Measurements from ENCODE around the gene MED13L. TPM values are rescaled to one million over a fixed set of nuclear protein-coding genes. Genes with fewer than 3 reads are reported as not detected.
"Not testable (repeated sequence)": the region's sequence is repeated elsewhere in the genome, so short reads cannot be mapped to it uniquely, and the experiment has no call there.

MED13L gene
- total RNA-seq, 1 experiment from 2014 or later: 20.1 TPM

GRCh38 chr12:116040402-116040801, 237.1 kb downstream of the MED13L start:
- no peak for DNase-seq (ENCODE audit: low read depth)
- in situ Hi-C loops (cut with HindIII; ENCODE audit: low pct_unique_long_range_greater_than_20kb, low sequenced_read_pairs): no loop called here

GRCh38 chr12:116039081-116039480, 238.4 kb downstream of the MED13L start:
- in situ Hi-C loops (cut with HindIII; ENCODE audit: low pct_unique_long_range_greater_than_20kb, low sequenced_read_pairs): no loop called here
- no peak for DNase-seq (ENCODE audit: low read depth)

DNA sequence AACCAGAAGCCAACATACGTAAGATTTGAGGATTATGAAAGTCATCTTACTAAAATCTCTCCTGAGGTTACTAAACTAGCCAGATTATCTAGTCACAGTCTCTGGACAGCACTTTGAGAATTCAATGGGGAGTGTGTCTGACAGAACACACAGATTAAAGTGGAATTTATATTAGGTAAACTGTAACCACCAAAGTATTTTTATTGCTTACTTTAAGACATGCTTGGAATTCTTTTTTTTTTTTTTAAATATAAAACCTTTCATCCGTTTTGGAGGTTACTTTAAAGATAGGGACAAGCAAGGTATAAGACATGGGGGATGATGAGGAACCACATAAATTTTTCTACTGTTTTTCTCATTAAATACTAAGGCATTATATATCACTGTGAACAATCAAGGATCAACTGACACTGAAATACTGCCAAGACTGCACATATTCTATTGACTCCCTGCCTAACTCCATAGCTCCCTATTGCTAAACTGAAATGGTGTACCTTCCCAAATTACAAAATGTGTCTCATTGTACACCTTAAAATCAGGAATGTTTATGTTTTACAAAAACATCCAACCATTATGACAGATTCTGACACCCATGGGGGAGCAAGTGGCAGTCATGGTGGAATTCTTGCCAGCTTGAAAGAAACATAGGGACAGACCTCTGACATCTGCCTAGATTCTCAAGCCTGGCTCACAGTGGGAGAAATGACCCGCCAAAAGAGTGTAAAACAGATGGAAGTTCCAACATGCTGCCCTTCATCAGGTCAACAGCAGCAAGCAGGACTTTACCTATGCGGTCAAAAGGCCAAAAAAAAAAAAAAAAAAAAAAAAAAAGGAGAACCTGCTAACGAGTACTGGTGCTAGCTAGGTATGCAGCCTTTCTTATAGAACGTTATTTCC, 239.3 kb downstream of the MED13L start:
- DNase-seq (ENCODE audit: low read depth): peak; percentile 39
- in situ Hi-C loops (cut with HindIII; ENCODE audit: low pct_unique_long_range_greater_than_20kb, low sequenced_read_pairs): no loop called here

DNA sequence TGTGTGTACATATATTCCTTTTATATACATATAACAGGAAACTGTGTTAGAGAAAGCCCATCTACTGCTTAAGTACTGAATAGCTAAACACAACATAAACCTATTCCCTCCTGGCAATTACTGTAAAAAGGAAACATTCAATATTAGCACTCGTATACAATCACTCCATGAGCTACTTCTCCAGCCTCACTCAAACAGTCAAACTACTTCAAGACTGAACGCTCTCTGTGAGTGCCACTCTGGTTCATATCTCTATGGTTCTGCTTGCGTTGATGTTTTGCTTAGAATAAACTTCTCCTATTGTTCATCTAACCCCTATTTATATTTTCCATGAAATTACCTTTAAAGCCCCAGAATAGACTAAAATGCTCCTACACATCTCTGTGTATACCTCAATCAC, 243.7 kb downstream of the MED13L start:
- DNase-seq (ENCODE audit: low read depth): no peak
- in situ Hi-C loops (cut with HindIII; ENCODE audit: low pct_unique_long_range_greater_than_20kb, low sequenced_read_pairs): no loop called here

- DNase-seq (ENCODE audit: low read depth); in situ Hi-C loops (cut with HindIII; ENCODE audit: low pct_unique_long_range_greater_than_20kb, low sequenced_read_pairs): not testable (repeated sequence)
Measured at GRCh38 chr12:116031624-116032023, 245.9 kb downstream of the MED13L start.

DNA sequence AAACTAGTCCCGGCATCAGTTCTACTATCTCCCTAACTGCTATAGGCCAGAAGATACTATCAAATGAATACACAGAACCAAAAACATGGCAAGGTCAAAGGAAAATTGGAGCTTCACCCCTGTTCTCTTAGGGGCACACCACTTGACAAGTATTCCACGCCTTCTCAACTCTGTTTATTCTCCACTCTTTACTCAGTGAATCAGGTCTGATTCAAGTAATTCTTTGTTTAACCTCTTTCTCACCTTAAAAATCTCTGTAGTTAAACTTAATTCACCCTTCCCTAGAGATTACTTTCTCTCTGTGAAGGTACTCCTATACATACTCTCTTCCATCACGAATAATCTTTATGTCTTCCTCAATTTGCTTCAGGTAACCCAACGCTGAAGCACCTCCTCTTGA, 248.9 kb downstream of the MED13L start:
- in situ Hi-C loops (cut with HindIII; ENCODE audit: low pct_unique_long_range_greater_than_20kb, low sequenced_read_pairs): no loop called here
- no peak for DNase-seq (ENCODE audit: low read depth)

- in situ Hi-C loops (cut with HindIII; ENCODE audit: low pct_unique_long_range_greater_than_20kb, low sequenced_read_pairs): no loop called here
- DNase-seq (ENCODE audit: low read depth): no peak
Measured at GRCh38 chr12:116027551-116027821, 250.0 kb downstream of the MED13L start.

DNA sequence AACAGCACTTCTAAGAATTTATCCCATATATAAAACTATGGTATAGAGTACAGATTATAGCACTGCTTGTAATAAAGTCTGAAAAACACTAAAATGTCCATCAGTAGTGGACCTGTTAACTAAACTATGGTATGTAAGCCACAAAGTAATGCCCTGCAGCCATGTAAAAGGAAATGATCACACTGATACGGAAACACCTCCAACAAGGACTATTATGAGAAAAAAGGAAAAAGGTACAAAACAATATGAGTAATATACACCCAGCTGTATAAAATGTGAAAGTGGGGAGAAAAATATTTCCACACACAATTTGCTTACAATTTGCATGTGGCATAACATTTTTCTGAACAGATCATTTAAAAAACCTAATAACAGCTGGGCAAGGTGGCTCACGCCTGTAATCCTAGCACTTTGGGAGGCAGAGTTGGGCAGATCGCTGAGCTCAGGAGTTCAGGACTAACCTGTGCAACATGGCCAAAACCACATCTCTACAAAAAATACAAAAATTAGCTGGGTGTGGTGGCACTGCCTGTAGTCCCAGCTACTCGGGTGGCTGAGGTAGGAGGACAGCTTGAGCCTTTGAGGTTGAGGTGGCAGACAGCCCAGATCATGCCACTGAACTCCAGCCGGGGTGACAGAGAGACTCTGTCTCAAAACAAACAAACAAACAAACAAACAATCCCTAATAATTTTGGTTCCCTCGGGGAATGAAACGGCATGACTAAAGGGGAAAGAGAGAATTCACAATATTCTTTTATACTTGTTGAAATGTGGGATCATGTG, 250.5 kb downstream of the MED13L start:
- no peak for DNase-seq (ENCODE audit: low read depth)
- in situ Hi-C loops (cut with HindIII; ENCODE audit: low pct_unique_long_range_greater_than_20kb, low sequenced_read_pairs): no loop called here

- in situ Hi-C loops (cut with HindIII; ENCODE audit: low pct_unique_long_range_greater_than_20kb, low sequenced_read_pairs): no loop called here
Measured at GRCh38 chr12:116026346-116026745, 251.1 kb downstream of the MED13L start.

DNA sequence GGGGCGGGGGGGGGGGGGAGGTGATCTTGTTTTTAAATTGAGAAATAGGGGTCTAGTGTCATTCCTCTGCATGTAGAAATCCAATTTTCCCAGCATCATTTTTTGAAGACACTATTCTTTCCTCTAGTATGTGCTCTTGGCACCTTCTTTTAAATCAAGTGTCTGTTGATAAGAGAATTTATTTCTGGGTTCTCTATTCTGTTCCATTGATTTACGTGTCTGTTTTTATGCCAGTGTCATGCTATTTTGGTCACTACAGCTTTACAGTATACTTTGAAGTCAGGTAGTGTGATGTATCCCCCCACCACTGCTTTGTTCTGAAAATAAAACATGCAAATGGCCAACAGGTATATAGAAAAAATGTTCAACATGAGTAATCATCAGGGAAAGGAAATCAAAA, 252.7 kb downstream of the MED13L start:
- DNase-seq (ENCODE audit: low read depth): no peak
- in situ Hi-C loops (cut with HindIII; ENCODE audit: low pct_unique_long_range_greater_than_20kb, low sequenced_read_pairs): no loop called here

More at GRCh38 chr12:116026346-116026745, 251.1 kb downstream of the MED13L start:
- no peak for DNase-seq (ENCODE audit: low read depth)

GRCh38 chr12:116019415-116019814, 258.1 kb downstream of the MED13L start:
- no peak for DNase-seq (ENCODE audit: low read depth)
- in situ Hi-C loops (cut with HindIII; ENCODE audit: low pct_unique_long_range_greater_than_20kb, low sequenced_read_pairs): no loop called here

- DNase-seq (ENCODE audit: low read depth): no peak
- in situ Hi-C loops (cut with HindIII; ENCODE audit: low pct_unique_long_range_greater_than_20kb, low sequenced_read_pairs): no loop called here
Measured at GRCh38 chr12:116018282-116018681, 259.2 kb downstream of the MED13L start.

DNA sequence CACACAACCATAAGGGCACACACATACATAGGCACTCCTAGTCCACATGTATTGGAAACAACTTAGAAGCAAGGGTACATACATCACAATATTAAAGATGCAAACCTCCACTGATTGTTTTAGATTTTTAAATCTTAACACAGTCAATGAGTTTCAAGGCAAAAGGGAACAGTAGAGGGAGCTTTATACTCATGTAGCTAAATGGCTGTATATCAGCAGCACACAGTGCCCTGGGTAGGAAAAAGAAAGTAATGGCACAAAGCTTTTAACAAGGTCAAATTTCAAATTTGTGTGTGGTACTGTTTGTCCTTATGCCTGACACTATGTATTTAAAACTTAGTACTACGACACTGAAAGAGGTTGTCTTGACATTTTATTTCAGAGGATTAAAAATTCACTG, 262.0 kb downstream of the MED13L start:
- in situ Hi-C loops (cut with HindIII; ENCODE audit: low pct_unique_long_range_greater_than_20kb, low sequenced_read_pairs): no loop called here
- peak; percentile 20 for DNase-seq (ENCODE audit: low read depth)

DNA sequence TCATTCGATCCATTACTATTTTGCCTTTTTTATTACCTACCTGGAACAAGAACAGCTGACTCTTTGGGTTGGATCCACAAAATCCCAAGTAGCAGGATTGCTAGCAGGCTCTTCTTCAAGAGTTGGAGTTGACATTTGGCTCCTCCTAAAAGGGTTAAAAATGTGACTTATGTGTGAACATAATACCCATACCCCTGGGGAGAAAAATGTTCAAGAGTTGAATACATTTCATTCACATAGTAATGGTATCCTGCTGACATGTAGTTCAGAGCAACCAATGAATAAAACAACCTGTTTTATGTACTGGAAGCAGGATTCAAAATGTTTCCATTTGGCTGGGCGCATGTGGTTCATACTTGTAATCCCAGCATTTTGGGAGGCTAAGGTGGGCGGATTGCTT, 264.7 kb downstream of the MED13L start:
- no peak for DNase-seq (ENCODE audit: low read depth)
- in situ Hi-C loops (cut with HindIII; ENCODE audit: low pct_unique_long_range_greater_than_20kb, low sequenced_read_pairs): no loop called here

GRCh38 chr12:116011217-116011616, 266.3 kb downstream of the MED13L start:
- in situ Hi-C loops (cut with HindIII; ENCODE audit: low pct_unique_long_range_greater_than_20kb, low sequenced_read_pairs): no loop called here
- DNase-seq (ENCODE audit: low read depth): no peak

DNA sequence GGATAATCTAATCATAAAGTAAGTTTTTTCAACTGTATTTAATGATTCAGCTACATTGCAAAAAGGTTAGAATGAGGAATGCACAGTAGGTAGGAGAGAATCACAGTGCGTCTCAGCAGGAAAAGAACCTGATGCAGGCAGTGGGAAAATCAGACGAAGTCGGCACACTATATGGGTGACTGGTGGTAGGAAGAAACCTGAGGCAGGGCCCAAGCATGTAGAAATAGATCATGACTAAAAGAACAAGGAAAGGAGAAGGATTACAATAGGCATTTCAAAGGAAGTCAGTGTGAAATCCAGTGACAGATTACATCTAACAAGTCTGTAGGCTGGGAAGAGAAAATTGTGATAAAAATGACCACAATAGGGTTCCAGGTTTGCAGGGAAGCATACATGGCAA, 267.0 kb downstream of the MED13L start:
- in situ Hi-C loops (cut with HindIII; ENCODE audit: low pct_unique_long_range_greater_than_20kb, low sequenced_read_pairs): no loop called here
- DNase-seq (ENCODE audit: low read depth): no peak

- no peak for DNase-seq (ENCODE audit: low read depth)
- in situ Hi-C loops (cut with HindIII; ENCODE audit: low pct_unique_long_range_greater_than_20kb, low sequenced_read_pairs): no loop called here
Measured at GRCh38 chr12:116009805-116010204, 267.7 kb downstream of the MED13L start.

DNA sequence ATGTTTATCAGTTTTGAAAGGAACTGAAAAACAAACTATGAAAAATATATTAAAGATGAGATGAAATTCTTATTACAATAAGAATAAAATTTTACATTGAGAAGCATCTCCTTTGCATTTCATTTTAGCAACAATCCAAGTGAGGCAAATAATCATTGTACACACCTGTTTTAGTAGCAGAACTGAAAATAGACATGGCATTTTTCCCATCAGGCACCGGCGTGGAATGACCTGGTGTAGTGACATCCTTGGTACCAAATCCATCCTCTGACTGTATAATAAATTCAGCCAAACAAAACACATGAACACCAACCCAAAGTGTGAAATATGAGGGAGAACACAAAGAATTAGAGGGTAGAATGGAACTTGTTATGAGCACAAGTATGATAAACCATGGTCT, 271.4 kb downstream of the MED13L start:
- no peak for DNase-seq (ENCODE audit: low read depth)
- in situ Hi-C loops (cut with HindIII; ENCODE audit: low pct_unique_long_range_greater_than_20kb, low sequenced_read_pairs): no loop called here

GRCh38 chr12:116002890-116003536, 274.5 kb downstream of the MED13L start:
- in situ Hi-C loops (cut with HindIII; ENCODE audit: low pct_unique_long_range_greater_than_20kb, low sequenced_read_pairs): no loop called here
- no peak for DNase-seq (ENCODE audit: low read depth)
